PC-9 (cell line): ENCODE data around the gene ANKS1B. TPM values are rescaled to one million over a fixed set of nuclear protein-coding genes. Genes with fewer than 3 reads are reported as not detected.

Experiments
- BruUV-seq: library from RNA; stranded (reverse); fragments of 400-500 nt; replicated peaks from 2 replicates; lab custom pipeline; 2021; lab: Mats Ljungman, UMichigan
- CTCF ChIA-PET: fragments of 300-600 bp; sonication (Branson Sonifier 250); formaldehyde crosslinking; loops from one replicate; lab custom pipeline; 2022; ENCODE audit warnings: antibody characterized with exemption; lab: Charles Lee
- POLR2A ChIA-PET: fragments of 300-600 bp; sonication (Branson Sonifier 250); formaldehyde crosslinking; loops from one replicate; lab custom pipeline; 2022; ENCODE audit warnings: antibody characterized with exemption; ENCODE audit not compliant: unreplicated experiment; lab: Charles Lee
- DNase-seq, 2 experiments: peaks; one replicate each; pipeline versions ENCODE4 v3.0.0 to v3.0.0-alpha.2; 2015 to 2022; ENCODE audit warnings: mixed read lengths in 1 of 2
- H2AFZ ChIP-seq: fragments of 200-600 bp; sonication (generic); 2 replicates; pipeline ENCODE4 v1.8.1; 2017; ENCODE audit warnings: antibody characterized with exemption
- H3F3A ChIP-seq: fragments of 200-600 bp; sonication (generic); 2 replicates; pipeline ENCODE4 v1.8.1; 2017; ENCODE audit warnings: antibody characterized with exemption, mild to moderate bottlenecking, low read depth; ENCODE audit not compliant: insufficient read depth
- H3K27ac ChIP-seq: fragments of 200-600 bp; sonication (generic); 2 replicates; pipeline ENCODE4 v1.6.1; 2016; ENCODE audit warnings: mixed run types
- H3K27me3 ChIP-seq: fragments of 200-600 bp; sonication (generic); 2 replicates; pipeline ENCODE4 v1.6.1; 2016; ENCODE audit warnings: low read depth, mixed run types; ENCODE audit not compliant: insufficient read depth
- H3K36me3 ChIP-seq: fragments of 200-600 bp; sonication (generic); 2 replicates; pipeline ENCODE4 v1.6.1; 2016; ENCODE audit warnings: low read depth, mixed run types
- H3K4me1 ChIP-seq: fragments of 200-600 bp; sonication (generic); replicated peaks from 2 replicates; pipeline ENCODE4 v1.6.1; 2016; ENCODE audit warnings: mixed run types; ENCODE audit not compliant: insufficient read depth
- H3K4me2 ChIP-seq: fragments of 200-600 bp; sonication (generic); 2 replicates; pipeline ENCODE4 v1.6.1; 2017; ENCODE audit warnings: mixed run types
- H3K4me3 ChIP-seq: fragments of 200-600 bp; sonication (generic); 2 replicates; pipeline ENCODE4 v1.6.1; 2016; ENCODE audit warnings: mixed run types
- H3K79me2 ChIP-seq: fragments of 200-600 bp; sonication (generic); 2 replicates; pipeline ENCODE4 v1.6.1; 2017; ENCODE audit warnings: low read depth, mixed run types
- H3K9me2 ChIP-seq: fragments of 200-600 bp; sonication (generic); 2 replicates; pipeline ENCODE4 v1.8.1; 2017; ENCODE audit warnings: mild to moderate bottlenecking; ENCODE audit not compliant: insufficient read depth
- H3K9me3 ChIP-seq: fragments of 200-600 bp; sonication (generic); 2 replicates; pipeline ENCODE4 v1.8.1; 2016; ENCODE audit warnings: low read depth; ENCODE audit not compliant: insufficient read depth
- H4K20me1 ChIP-seq: fragments of 200-600 bp; sonication (generic); 2 replicates; pipeline ENCODE4 v1.8.1; 2017; ENCODE audit not compliant: insufficient read depth
- CTCF ChIP-seq: fragments of 200-600 bp; sonication (generic); conservative IDR thresholded peaks from 2 replicates; pipeline ENCODE4 v1.6.1; 2017; ENCODE audit warnings: mixed run types, antibody characterized with exemption, mild to moderate bottlenecking, moderate library complexity
- EZH2 ChIP-seq: fragments of 200-600 bp; sonication (generic); IDR thresholded peaks from 2 replicates; pipeline ENCODE4 v1.8.0; 2017; ENCODE audit warnings: antibody characterized with exemption, low read depth
- intact Hi-C: fragments of 100-400 bp; cut with micrococcal nuclease; formaldehyde crosslinking; loops from one replicate; pipeline ENCODE4 v1.10.0; 2022; ENCODE audit not compliant: unreplicated experiment
- total RNA-seq: library from RNA; stranded (reverse); gene quantifications from 2 replicates; pipeline ENCODE4 v1.2.3, GENCODE V29; 2021

ANKS1B gene
- total RNA-seq, 1 experiment from 2014 or later: not detected

GRCh38 chr12:98863167-98863566 is 1121.6 kb downstream of the ANKS1B start:
- BruUV-seq: no TSS peak
- Histone ChIP-seq H3K79me2 (no peaks in the 10 kb centered on the region), H3K4me3 (no peak overlapping the region), H3F3A (no peaks in the 10 kb centered on the region), H3K27me3 (peaks cover 59% of the 10 kb centered on the region), H3K9me2 (no peaks in the 10 kb centered on the region), H3K9me3 (no peaks in the 10 kb centered on the region), H3K27ac (no peak overlapping the region), H3K4me2 (no peak overlapping the region), H2AFZ (no peak overlapping the region), H3K36me3 (no peaks in the 10 kb centered on the region), H4K20me1 (no peaks in the 10 kb centered on the region), H3K4me1 (no peaks in the 10 kb centered on the region)
- POLR2A ChIA-PET: no interaction called here
- DNase-seq: no peak
- TF ChIP-seq EZH2 (no peak), CTCF (no peak)
- CTCF ChIA-PET: no interaction called here
- intact Hi-C loops: no loop called here

- Histone ChIP-seq H3K4me1 (no peaks in the 10 kb centered on the region), H3K27ac (no peak overlapping the region), H3K9me2 (no peaks in the 10 kb centered on the region), H3K79me2 (no peaks in the 10 kb centered on the region), H3F3A (no peaks in the 10 kb centered on the region), H3K36me3 (no peaks in the 10 kb centered on the region), H3K9me3 (no peaks in the 10 kb centered on the region), H3K27me3 (peaks cover 46% of the 10 kb centered on the region; the same call in 1 of the 2 replicates), H3K4me2 (no peak overlapping the region), H2AFZ (no peak overlapping the region), H3K4me3 (no peak overlapping the region), H4K20me1 (no peaks in the 10 kb centered on the region)
- intact Hi-C loops: no loop called here
- ChIA-PET CTCF (no interaction called here), POLR2A (no interaction called here)
- no peak for DNase-seq
- no TSS peak for BruUV-seq
- no peak for TF ChIP-seq CTCF
- no peak for TF ChIP-seq EZH2
Observed at GRCh38 chr12:98861251-98861650, 1123.5 kb downstream of the ANKS1B start.

- intact Hi-C loops: no loop called here
- H3K4me3 ChIP-seq: no peak overlapping the region
- TF ChIP-seq CTCF (no peak), EZH2 (no peak)
- H3K27me3 ChIP-seq: peaks cover 65% of the 10 kb centered on the region
- BruUV-seq: no TSS peak
- no peaks in the 10 kb centered on the region for H3F3A ChIP-seq
- POLR2A ChIA-PET: no interaction called here
- H4K20me1 ChIP-seq: no peaks in the 10 kb centered on the region
- H3K9me3 ChIP-seq: no peaks in the 10 kb centered on the region
- H3K9me2 ChIP-seq: no peaks in the 10 kb centered on the region
- no peak overlapping the region for H3K27ac ChIP-seq
- no peaks in the 10 kb centered on the region for H3K4me1 ChIP-seq
- CTCF ChIA-PET: no interaction called here
- no peak for DNase-seq
- H2AFZ ChIP-seq: no peak overlapping the region
- H3K36me3 ChIP-seq: no peaks in the 10 kb centered on the region
- no peak overlapping the region for H3K4me2 ChIP-seq
- H3K79me2 ChIP-seq: no peaks in the 10 kb centered on the region
Observed at GRCh38 chr12:98856897-98857540, 1127.7 kb downstream of the ANKS1B start.
